Activated T-helper 17 cell treated with anti-CD3 and anti-CD28 coated beads, Interleukin-2, amount 50 U/mL, for 72 hours (primary cell): Measurements from ENCODE around the gene SPDYE1. TPM values are rescaled to one million over a fixed set of nuclear protein-coding genes. Genes with fewer than 3 reads are reported as not detected.

Source experiments
- ATAC-seq: fragments of 150-1000 bp; cut with Tn5 transposase; replicated peaks from 2 replicates; pipeline ENCODE4 v1.10.0; 2021; ENCODE audit warnings: mild to moderate bottlenecking, moderate library complexity
- H3K27ac Mint-ChIP-seq: one replicate; pipeline ENCODE4 v1.8.0; 2022; ENCODE audit warnings: mixed read lengths
- H3K27me3 Mint-ChIP-seq: one replicate; pipeline ENCODE4 v1.8.0; 2022; ENCODE audit warnings: mixed read lengths
- H3K36me3 Mint-ChIP-seq: one replicate; pipeline ENCODE4 v1.8.0; 2022; ENCODE audit warnings: low read depth, mild to moderate bottlenecking, mixed read lengths
- H3K4me1 Mint-ChIP-seq: one replicate; pipeline ENCODE4 v1.8.0; 2022; ENCODE audit warnings: mixed read lengths
- H3K4me3 Mint-ChIP-seq: one replicate; pipeline ENCODE4 v1.8.0; 2022; ENCODE audit warnings: mild to moderate bottlenecking, mixed read lengths
- H3K9me3 Mint-ChIP-seq: one replicate; pipeline ENCODE4 v1.8.0; 2022; ENCODE audit warnings: mixed read lengths
- total RNA-seq, 2 donors: library from RNA; stranded (reverse); gene quantifications; one replicate each; pipeline ENCODE4 v1.2.3, GENCODE V29; 2022

The SPDYE1 gene
- total RNA-seq, 2 donors from 2014 or later, result not detected

DNA sequence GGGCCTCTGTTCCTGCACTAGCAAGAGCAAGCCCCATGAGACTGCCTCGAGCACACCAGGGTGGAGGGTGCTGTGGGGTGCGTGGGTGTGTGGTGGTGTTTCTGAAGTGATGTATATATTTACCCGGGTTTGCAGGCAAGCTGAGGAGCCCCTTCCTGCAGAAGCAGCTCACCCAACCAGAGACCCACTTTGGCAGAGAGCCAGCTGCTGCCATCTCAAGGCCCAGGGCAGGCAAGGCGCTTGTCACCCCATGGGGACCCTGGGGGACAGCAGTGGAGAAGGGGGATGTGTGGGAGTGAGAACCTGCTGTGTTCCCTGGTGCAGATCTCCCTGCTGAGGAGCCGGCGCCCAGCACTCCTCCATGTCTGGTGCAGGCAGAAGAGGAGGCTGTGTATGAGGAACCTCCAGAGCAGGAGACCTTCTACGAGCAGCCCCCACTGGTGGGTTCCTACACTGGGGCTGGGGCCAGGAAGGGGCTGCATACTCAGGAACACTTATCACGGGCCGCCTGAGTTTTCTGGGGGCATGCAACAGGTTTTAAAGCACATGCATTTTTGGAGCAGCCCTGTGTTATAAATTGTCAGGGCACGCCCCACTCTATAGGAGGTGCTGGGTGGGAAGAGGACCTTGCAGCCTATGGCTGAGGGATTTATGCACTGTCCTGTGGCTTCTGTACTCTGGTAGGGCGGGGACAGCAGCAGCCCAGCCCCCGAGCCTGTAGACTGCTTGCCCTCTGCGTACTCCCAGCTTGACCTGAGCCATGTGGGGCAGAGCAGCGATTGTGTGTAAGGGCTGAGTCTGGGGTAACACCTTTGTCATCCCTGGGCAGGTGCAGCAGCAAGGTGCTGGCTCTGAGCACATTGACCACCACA lies 61.8 kb downstream of the SPDYE1 start:
- H3K36me3 Mint-ChIP-seq, result peaks cover 70% of the 10 kb centered on the region
- peaks cover 5% of the 10 kb centered on the region for H3K4me1 Mint-ChIP-seq
- no peak overlapping the region for H3K4me3 Mint-ChIP-seq
- no peaks in the 10 kb centered on the region for H3K27me3 Mint-ChIP-seq
- H3K27ac Mint-ChIP-seq, result no peak overlapping the region
- no peaks in the 10 kb centered on the region for H3K9me3 Mint-ChIP-seq
- ATAC-seq, result no peak

Other genes starting within 250 kb of the SPDYE1 start
- gene BLVRA, start 239.2 kb upstream of the SPDYE1 start, total RNA-seq, result 10 to 100 TPM; 17.8 to 21.8 TPM
- gene MRPS24, start 128.4 kb upstream of the SPDYE1 start, total RNA-seq, result 100 to 1,000 TPM in 1 of 2 donors, 10 to 100 TPM in 1; 68.0 to 113 TPM
- 10 to 100 TPM; 19.0 to 27.5 TPM for gene URGCP, start 91.3 kb upstream of the SPDYE1 start, total RNA-seq
- gene UBE2D4, start 71.5 kb upstream of the SPDYE1 start, total RNA-seq, result 1 to 10 TPM; 3.0 to 8.3 TPM
- 100 to 1,000 TPM in 1 of 2 donors, 10 to 100 TPM in 1; 93.8 to 137 TPM for gene DBNL, start 46.8 kb downstream of the SPDYE1 start, total RNA-seq
- 1 to 10 TPM in 1 of 2 donors, not detected in 1; 2.4 TPM for gene PGAM2, start 67.7 kb downstream of the SPDYE1 start, total RNA-seq
- gene POLM, start 84.6 kb downstream of the SPDYE1 start, total RNA-seq, result 10 to 100 TPM; 27.8 to 33.9 TPM
- gene AEBP1, start 106.4 kb downstream of the SPDYE1 start, total RNA-seq, result 1 to 10 TPM; 1.2 to 5.3 TPM
- 100 to 1,000 TPM; 114 to 181 TPM for gene POLD2, start 125.7 kb downstream of the SPDYE1 start, total RNA-seq
- gene MYL7, start 143.4 kb downstream of the SPDYE1 start, total RNA-seq, result not detected
- 1 to 10 TPM in 1 of 2 donors, under 1 TPM in 1; 0.58 to 1.2 TPM for gene GCK, start 191.5 kb downstream of the SPDYE1 start, total RNA-seq
- 10 to 100 TPM; 34.4 to 66.8 TPM for gene YKT6, start 203.1 kb downstream of the SPDYE1 start, total RNA-seq